Ascending aorta (tissue), 2 donors: ENCODE results near the gene RANBP3. TPM values are rescaled to one million over a fixed set of nuclear protein-coding genes. Genes with fewer than 3 reads are reported as not detected.

Experiments used
- DNase-seq, 2 donors: peaks; one replicate each; pipeline ENCODE4 v3.0.0-alpha.2; 2019; ENCODE audit warnings: low spot score in 2 of 2
- H3K27ac ChIP-seq, 2 donors: fragments of 200-600 bp; sonication (generic); one replicate each; pipeline ENCODE4 v1.5.1; 2016 to 2017; ENCODE audit warnings: mild to moderate bottlenecking in 1 of 2
- H3K27me3 ChIP-seq: fragments of 200-600 bp; sonication (generic); one replicate; pipeline ENCODE4 v1.5.1; 2017
- H3K36me3 ChIP-seq, 2 donors: fragments of 200-600 bp; sonication (generic); one replicate each; pipeline ENCODE4 v1.5.1; 2016
- H3K4me1 ChIP-seq, 2 donors: fragments of 200-600 bp; sonication (generic); one replicate each; pipeline ENCODE4 v1.5.1; 2016 to 2017; ENCODE audit warnings: mild to moderate bottlenecking in 1 of 2
- H3K4me3 ChIP-seq, 2 donors: fragments of 200-600 bp; sonication (generic); one replicate each; pipeline ENCODE4 v1.5.1; 2016 to 2017; ENCODE audit warnings: mild to moderate bottlenecking in 1 of 2
- H3K9me3 ChIP-seq, 2 donors: fragments of 200-600 bp; sonication (generic); one replicate each; pipeline ENCODE4 v1.5.1; 2016
- CTCF ChIP-seq, 3 experiments: fragments of 200-600 bp in 2 of 3; fragments of 450-650 bp in 1 of 3; sonication (generic) in 2 of 3; IDR thresholded peaks; one replicate each; pipeline ENCODE4 v1.5.1; 2016 to 2019; ENCODE audit warnings: antibody characterized with exemption in 3 of 3, mild to moderate bottlenecking in 1 of 3, moderate library complexity in 1 of 3
- intact Hi-C: fragments of 100-400 bp; cut with DNase I; formaldehyde crosslinking; loops from one replicate; pipeline ENCODE4 v1.15.1; 2023
- total RNA-seq: library from RNA; depleted of rRNA; stranded (reverse); fragments of >200 nt; gene quantifications from one replicate; pipeline ENCODE4 v1.1.0, GENCODE V29; 2016

The RANBP3 gene
- total RNA-seq, 1 donor from 2014 or later = 48.0 TPM

GRCh38 chr19:5913739-5914357 is 64.1 kb downstream of the RANBP3 start, which contains the start of gene CAPS:
Gene CAPS, plus strand, starts transcription at chr19:5914254. Its CDS starts 153 bp downstream, at chr19:5914407.
- no peaks in the 10 kb centered on the region for H3K27me3 ChIP-seq
- H3K4me3 ChIP-seq = no peak within 1 kb of the TSS
- intact Hi-C loops = no loop called here
- H3K27ac ChIP-seq = peak within 1 kb of the TSS in 1 of 2 donors; percentile 39
- DNase-seq = peak in 1 of 2 donors; percentile 77
- H3K36me3 ChIP-seq = peaks cover 46 to 51% of the 10 kb centered on the region in 2 donors
- TF ChIP-seq CTCF (IDR thresholded peaks at IDR 0.05) = no peak
- H3K9me3 ChIP-seq = no peaks in the 10 kb centered on the region
- H3K4me1 ChIP-seq = peaks cover 0 to 4% of the 10 kb centered on the region in 2 donors

GRCh38 chr19:5911366-5911765 is 66.6 kb downstream of the RANBP3 start:
- TF ChIP-seq CTCF (IDR thresholded peaks at IDR 0.05) = no peak
- no peak overlapping the region for H3K27ac ChIP-seq
- no peak overlapping the region for H3K4me3 ChIP-seq
- H3K9me3 ChIP-seq = no peaks in the 10 kb centered on the region
- H3K4me1 ChIP-seq = peaks cover 0 to 5% of the 10 kb centered on the region in 2 donors
- no peak for DNase-seq
- intact Hi-C loops = no loop called here
- peaks cover 21 to 28% of the 10 kb centered on the region in 2 donors for H3K36me3 ChIP-seq
- H3K27me3 ChIP-seq = no peaks in the 10 kb centered on the region

GRCh38 chr19:5910638-5910907 is 67.4 kb downstream of the RANBP3 start:
- Histone ChIP-seq H3K4me1 (peaks cover 1 to 13% of the 10 kb centered on the region in 2 donors), H3K27me3 (no peaks in the 10 kb centered on the region), H3K9me3 (no peaks in the 10 kb centered on the region), H3K27ac (no peak overlapping the region), H3K4me3 (no peak overlapping the region), H3K36me3 (peaks cover 16 to 20% of the 10 kb centered on the region in 2 donors)
- no peak for DNase-seq
- intact Hi-C loops = no loop called here
- no peak for TF ChIP-seq CTCF (IDR thresholded peaks at IDR 0.05)

GRCh38 chr19:5908773-5909442 is 69.0 kb downstream of the RANBP3 start:
- TF ChIP-seq CTCF (IDR thresholded peaks at IDR 0.05) = no peak
- Histone ChIP-seq H3K27ac (no peak overlapping the region), H3K9me3 (no peaks in the 10 kb centered on the region), H3K4me1 (peaks cover 5 to 17% of the 10 kb centered on the region in 2 donors), H3K36me3 (peaks cover 12 to 16% of the 10 kb centered on the region in 2 donors), H3K4me3 (no peak overlapping the region), H3K27me3 (no peaks in the 10 kb centered on the region)
- intact Hi-C loops = loop anchor here (10.0 kb wide), 2 partner anchors 516 to 836 kb away; partner anchors contain the start of gene KHSRP
- DNase-seq = no peak

GRCh38 chr19:5907241-5907640 is 70.7 kb downstream of the RANBP3 start:
- no peaks in the 10 kb centered on the region for H3K27me3 ChIP-seq
- no peaks in the 10 kb centered on the region for H3K9me3 ChIP-seq
- H3K36me3 ChIP-seq = peaks cover 7 to 16% of the 10 kb centered on the region in 2 donors
- DNase-seq = no peak
- H3K4me1 ChIP-seq = peaks cover 5 to 25% of the 10 kb centered on the region in 2 donors
- intact Hi-C loops = loop anchor here (10.0 kb wide), 2 partner anchors 518 to 838 kb away; partner anchors contain the start of gene KHSRP
- TF ChIP-seq CTCF (IDR thresholded peaks at IDR 0.05) = no peak
- no peak overlapping the region for H3K27ac ChIP-seq
- H3K4me3 ChIP-seq = no peak overlapping the region
